Stimulated activated effector memory CD8-positive, alpha-beta T cell treated with anti-CD3 and anti-CD28 coated beads, Interleukin-12 subunit alpha, Interleukin-12 subunit beta, amount 100 ng/mL, for 72 hours (primary cell): ENCODE results near the gene WWTR1.

Source experiments
- ATAC-seq: fragments of 150-1000 bp; cut with Tn5 transposase; 2 replicates; pipeline ENCODE4 v1.10.0; 2021
- DNase-seq, 2 donors: peaks; one replicate each; pipeline ENCODE4 v3.0.0; 2021 to 2022; ENCODE audit warnings: low spot score in 2 of 2
- H3K27ac Mint-ChIP-seq: one replicate; pipeline ENCODE4 v1.8.0; 2022; ENCODE audit warnings: mild to moderate bottlenecking, mixed read lengths
- H3K36me3 Mint-ChIP-seq: one replicate; pipeline ENCODE4 v1.8.0; 2022; ENCODE audit warnings: mild to moderate bottlenecking, mixed read lengths
- H3K4me1 Mint-ChIP-seq: one replicate; pipeline ENCODE4 v1.8.0; 2022; ENCODE audit warnings: mixed read lengths
- H3K4me3 Mint-ChIP-seq: one replicate; pipeline ENCODE4 v1.8.0; 2022; ENCODE audit warnings: mild to moderate bottlenecking, mixed read lengths
- H3K9me3 Mint-ChIP-seq: one replicate; pipeline ENCODE4 v1.8.0; 2022; ENCODE audit warnings: mixed read lengths

The WWTR1 gene

DNA sequence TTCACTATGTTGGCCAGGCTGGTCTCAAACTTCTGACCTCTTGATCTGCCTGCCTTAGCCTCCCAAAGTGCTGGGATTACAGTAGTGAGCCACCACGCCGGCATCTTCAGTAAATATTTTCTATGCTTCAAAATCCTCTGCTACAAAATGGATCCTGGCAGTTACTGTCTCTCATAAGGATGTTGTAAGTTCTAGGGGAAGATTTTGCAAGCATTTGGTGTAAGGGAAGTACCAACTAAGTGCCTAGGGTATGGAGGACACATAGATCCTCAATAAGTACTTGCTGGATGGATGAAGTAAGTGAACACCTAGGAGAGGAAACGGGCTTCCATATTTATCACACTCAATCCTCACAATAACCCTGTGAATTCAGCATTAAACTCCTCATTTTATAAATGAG is 176.8 kb downstream of the WWTR1 start:
- Mint-ChIP-seq H3K4me3 (no peak overlapping the region), H3K4me1 (no peaks in the 10 kb centered on the region), H3K27ac (no peak overlapping the region), H3K36me3 (no peaks in the 10 kb centered on the region), H3K9me3 (no peaks in the 10 kb centered on the region)
- no peak for ATAC-seq
- no peak for DNase-seq

GRCh38 chr3:149480326-149481017 is 177.4 kb downstream of the WWTR1 start:
- DNase-seq (peak; percentile 21 to 76), ATAC-seq (peak; percentile 77)
- no peak overlapping the region for H3K27ac Mint-ChIP-seq
- no peaks in the 10 kb centered on the region for H3K4me1 Mint-ChIP-seq
- H3K4me3 Mint-ChIP-seq, result no peak overlapping the region
- H3K36me3 Mint-ChIP-seq, result no peaks in the 10 kb centered on the region
- no peaks in the 10 kb centered on the region for H3K9me3 Mint-ChIP-seq

DNA sequence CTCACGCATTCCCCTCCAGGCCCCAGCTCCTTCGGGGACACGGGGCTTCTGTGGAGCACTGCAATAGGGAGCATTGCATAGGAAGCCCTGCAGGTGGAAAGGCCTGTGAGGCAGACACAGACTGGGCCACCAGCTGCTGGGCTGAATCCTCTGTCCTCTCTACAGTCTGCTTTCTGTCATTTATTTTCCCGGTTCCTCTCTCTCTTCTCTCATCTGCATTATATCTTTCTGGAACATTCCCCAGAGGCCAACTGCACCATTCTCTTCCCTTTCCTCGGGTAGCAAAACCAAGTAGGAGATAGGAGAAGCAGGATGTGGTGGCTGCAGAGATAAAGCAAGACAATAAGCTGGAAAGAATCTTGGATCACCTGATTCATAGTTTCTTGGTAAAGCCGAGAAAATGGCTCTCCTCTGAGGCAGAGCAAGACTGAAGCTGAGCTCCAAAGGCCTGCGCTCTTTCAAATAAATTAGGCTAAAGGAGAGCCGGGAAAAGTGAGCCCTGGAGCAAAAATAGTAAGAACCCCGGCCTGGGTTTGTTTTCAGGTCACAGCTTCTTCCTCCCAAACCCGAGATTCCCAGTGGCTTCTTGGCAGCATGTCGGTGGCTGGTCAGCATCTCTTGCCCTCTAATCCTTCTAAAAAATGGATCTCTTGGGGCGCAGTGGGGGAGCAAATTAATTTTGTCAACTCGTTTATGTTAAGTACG is 178.1 kb downstream of the WWTR1 start:
- no peak for DNase-seq
- Mint-ChIP-seq H3K4me3 (no peak overlapping the region), H3K36me3 (no peaks in the 10 kb centered on the region), H3K27ac (no peak overlapping the region), H3K9me3 (no peaks in the 10 kb centered on the region), H3K4me1 (no peaks in the 10 kb centered on the region)
- ATAC-seq, result no peak

GRCh38 chr3:149476225-149476624 is 181.6 kb downstream of the WWTR1 start:
- Mint-ChIP-seq H3K36me3 (no peaks in the 10 kb centered on the region), H3K4me1 (no peaks in the 10 kb centered on the region), H3K9me3 (no peaks in the 10 kb centered on the region), H3K27ac (no peak overlapping the region), H3K4me3 (no peak overlapping the region)
- ATAC-seq (no peak), DNase-seq (no peak)

- H3K4me1 Mint-ChIP-seq, result no peaks in the 10 kb centered on the region
These were observed 182.3 kb downstream of the WWTR1 start for GRCh38 chr3:149475451-149476060.

GRCh38 chr3:149474250-149474817 is 183.5 kb downstream of the WWTR1 start, which contains the start of gene TM4SF4:
TSS of gene TM4SF4 (plus strand) at chr3:149474697. CDS start at chr3:149474878, 181 bp downstream.
- Mint-ChIP-seq H3K4me1 (no peaks in the 10 kb centered on the region), H3K4me3 (no peak within 1 kb of the TSS), H3K36me3 (no peaks in the 10 kb centered on the region), H3K9me3 (no peaks in the 10 kb centered on the region), H3K27ac (no peak within 1 kb of the TSS)
- DNase-seq (no peak), ATAC-seq (no peak)

More at GRCh38 chr3:149475451-149476060, 182.3 kb downstream of the WWTR1 start:
- no peak overlapping the region for H3K4me3 Mint-ChIP-seq
- no peaks in the 10 kb centered on the region for H3K9me3 Mint-ChIP-seq
- H3K27ac Mint-ChIP-seq, result no peak overlapping the region
- no peaks in the 10 kb centered on the region for H3K36me3 Mint-ChIP-seq
- ATAC-seq (no peak), DNase-seq (no peak)

DNA sequence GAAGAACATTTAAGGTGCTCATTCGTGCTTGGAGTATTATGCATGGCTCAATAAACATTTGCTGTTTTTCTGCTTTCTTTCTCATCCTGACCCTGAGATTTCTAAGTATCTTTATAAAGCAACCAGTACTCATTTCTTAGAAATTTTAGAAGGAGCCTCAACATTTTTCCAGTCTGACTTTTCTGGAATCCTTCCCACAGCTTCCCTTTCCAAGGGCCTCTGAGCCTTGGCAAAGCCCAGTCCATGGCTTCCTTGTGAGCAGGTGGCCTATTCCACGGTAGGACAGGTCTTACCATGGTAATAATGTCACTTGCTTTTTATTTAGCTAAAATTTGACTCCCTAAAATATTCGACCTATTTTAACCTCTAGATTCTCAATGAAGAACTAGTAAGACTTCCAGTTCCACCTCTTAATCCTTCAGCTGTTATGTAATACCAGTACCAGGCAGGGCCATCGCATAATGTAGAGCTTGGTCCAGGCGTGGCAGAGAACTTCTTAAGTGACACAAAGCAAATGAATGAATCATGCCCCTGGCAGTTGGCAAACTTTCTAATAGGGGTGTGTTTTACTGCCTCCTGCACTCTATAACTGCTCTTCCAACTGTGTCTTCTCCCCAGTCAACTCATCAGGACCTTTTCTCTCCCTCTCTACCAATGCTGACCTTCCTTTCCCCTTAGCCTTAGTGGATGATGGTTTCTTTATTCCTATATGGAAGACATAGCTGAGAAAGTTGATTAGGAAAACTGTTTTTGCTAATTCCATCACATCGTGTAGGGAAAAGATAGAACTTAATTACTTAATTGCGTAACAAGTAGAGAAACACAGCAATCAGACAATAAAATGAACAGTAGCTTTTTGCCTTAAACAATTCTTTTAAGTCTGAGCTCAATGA is 184.2 kb downstream of the WWTR1 start:
- DNase-seq (no peak), ATAC-seq (no peak)
- Mint-ChIP-seq H3K27ac (no peak overlapping the region), H3K36me3 (no peaks in the 10 kb centered on the region), H3K4me1 (no peaks in the 10 kb centered on the region), H3K9me3 (no peaks in the 10 kb centered on the region), H3K4me3 (no peak overlapping the region)

DNA sequence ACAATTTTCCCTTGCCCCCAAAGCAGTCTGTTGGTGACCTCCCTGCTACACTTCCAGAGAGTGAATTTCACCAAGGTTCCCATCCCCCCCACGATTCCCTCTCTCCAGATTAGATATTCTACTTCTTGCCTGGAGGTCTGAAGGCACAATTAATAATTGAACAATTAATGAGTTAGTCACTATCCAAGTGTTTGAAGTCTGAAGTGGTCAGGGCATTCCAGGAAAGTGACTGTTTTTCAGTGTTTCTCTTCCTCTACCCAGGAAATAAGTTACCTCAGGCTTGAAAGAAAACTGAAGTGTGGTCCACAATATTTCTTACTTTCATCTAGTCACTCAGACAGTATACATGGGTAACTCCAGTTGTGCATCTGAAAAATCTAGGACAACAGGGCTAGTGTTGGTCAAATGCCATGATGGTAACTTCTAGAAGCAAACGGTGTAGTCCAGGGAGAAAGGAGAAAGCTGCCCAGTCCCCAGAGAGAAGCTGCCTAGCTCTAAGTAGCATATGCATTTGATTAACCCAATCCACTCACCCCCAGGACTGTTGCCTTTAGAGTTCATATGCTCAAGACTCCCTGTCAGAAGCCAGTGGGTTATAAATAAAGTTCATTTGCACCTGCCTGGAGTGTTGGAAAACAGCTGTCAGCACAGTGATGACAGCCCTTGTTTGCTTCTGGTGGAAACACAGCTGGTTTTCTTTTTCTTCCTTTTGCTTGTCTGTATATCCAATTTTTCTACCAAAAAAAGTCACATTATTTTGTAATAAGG is 185.6 kb downstream of the WWTR1 start:
- no peaks in the 10 kb centered on the region for H3K9me3 Mint-ChIP-seq
- no peaks in the 10 kb centered on the region for H3K4me1 Mint-ChIP-seq
- no peak overlapping the region for H3K27ac Mint-ChIP-seq
- no peak overlapping the region for H3K4me3 Mint-ChIP-seq
- ATAC-seq (no peak), DNase-seq (no peak)
- no peaks in the 10 kb centered on the region for H3K36me3 Mint-ChIP-seq

DNA sequence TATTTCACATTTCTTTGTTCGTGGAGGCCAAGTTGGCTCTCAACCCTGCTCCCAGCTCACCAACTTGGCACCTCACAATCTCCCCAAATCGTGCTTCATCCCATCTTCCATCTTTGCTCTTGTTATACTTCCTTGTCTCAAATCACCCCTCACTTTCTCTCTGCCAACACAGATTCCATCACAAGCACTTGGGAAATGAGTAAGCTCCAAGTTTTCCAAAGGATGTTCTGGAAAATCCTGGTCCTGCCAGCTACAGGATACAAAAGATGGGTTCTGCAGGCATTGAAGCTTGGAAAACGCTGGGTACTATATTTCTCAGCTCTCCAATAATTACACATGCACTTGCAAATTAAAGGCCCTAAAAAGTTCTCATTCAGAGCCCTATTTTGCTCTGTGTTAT is 187.4 kb downstream of the WWTR1 start:
- no peaks in the 10 kb centered on the region for H3K9me3 Mint-ChIP-seq
- H3K4me3 Mint-ChIP-seq, result no peak overlapping the region
- H3K27ac Mint-ChIP-seq, result no peak overlapping the region

GRCh38 chr3:149468504-149469212 is 189.2 kb downstream of the WWTR1 start:
- H3K36me3 Mint-ChIP-seq, result no peaks in the 10 kb centered on the region
- H3K4me1 Mint-ChIP-seq, result no peaks in the 10 kb centered on the region
- no peaks in the 10 kb centered on the region for H3K9me3 Mint-ChIP-seq
- no peak overlapping the region for H3K27ac Mint-ChIP-seq
- no peak overlapping the region for H3K4me3 Mint-ChIP-seq
- no peak for ATAC-seq
- DNase-seq, result no peak

More for the DNA sequence above, 187.4 kb downstream of the WWTR1 start:
- Mint-ChIP-seq H3K36me3 (no peaks in the 10 kb centered on the region), H3K4me1 (no peaks in the 10 kb centered on the region)
- no peak for ATAC-seq
- no peak for DNase-seq
